Measurements from ENCODE around the gene DPH1.

The DPH1 gene

GRCh38 chr17:2049333-2050299, 19.7 kb downstream of the DPH1 start (continued):
- TF ChIP-seq ZBTB11 (tag by site-specific recombination; conservative IDR thresholded peaks at IDR 0.05; ENCODE audit: low read depth) (peak; percentile 45; the same call in 1 of the 2 replicates), ZNF561 (tag by site-specific recombination; IDR thresholded peaks at IDR 0.05; ENCODE audit: borderline replicate concordance) (peak; percentile 12; the same call in 1 of the 2 replicates), ZNF19 (tag by site-specific recombination; IDR thresholded peaks at IDR 0.05; ENCODE audit: low read depth) (no peak), ZNF707 (tag by site-specific recombination; IDR thresholded peaks at IDR 0.05) (no peak), MZF1 (tag by site-specific recombination; IDR thresholded peaks at IDR 0.05; ENCODE audit: borderline replicate concordance) (no peak), KLF17 (tag by site-specific recombination; IDR thresholded peaks at IDR 0.05) (no peak), EGR2 (tag by site-specific recombination; IDR thresholded peaks at IDR 0.05; ENCODE audit: low read depth) (peak; percentile 53; the same call in 1 of the 2 replicates), ZNF843 (tag by site-specific recombination; IDR thresholded peaks at IDR 0.05) (no peak), ZXDB (tag by site-specific recombination; IDR thresholded peaks at IDR 0.05) (no peak), ZNF580 (tag by site-specific recombination; IDR thresholded peaks at IDR 0.05) (no peak), ZBTB26 (tag by site-specific recombination; optimal IDR thresholded peaks at IDR 0.05) (peak; percentile 54), ZNF596 (tag by site-specific recombination; IDR thresholded peaks at IDR 0.05) (0 out of 2 replicates have a peak, but pooled peaks have one; percentile 9), ZNF449 (tag by site-specific recombination; IDR thresholded peaks at IDR 0.05) (no peak), ZBTB10 (tag by site-specific recombination; IDR thresholded peaks at IDR 0.05) (no peak), ZNF335 (tag by site-specific recombination; conservative IDR thresholded peaks at IDR 0.05) (0 out of 2 replicates have a peak, but pooled peaks have one; percentile 9), ZNF140 (tag by site-specific recombination; IDR thresholded peaks at IDR 0.05) (no peak), ZBTB8A (tag by site-specific recombination; IDR thresholded peaks at IDR 0.05) (no peak), PRDM1 (tag by site-specific recombination; IDR thresholded peaks at IDR 0.05) (no peak), ZNF394 (tag by site-specific recombination; IDR thresholded peaks at IDR 0.05; ENCODE audit: borderline replicate concordance) (0 out of 2 replicates have a peak, but pooled peaks have one; percentile 27), ZNF776 (tag by site-specific recombination; IDR thresholded peaks at IDR 0.05; ENCODE audit: borderline replicate concordance) (no peak), OVOL3 (tag by site-specific recombination; IDR thresholded peaks at IDR 0.05) (no peak), ZFHX2 (tag by site-specific recombination; conservative IDR thresholded peaks at IDR 0.05) (peak; percentile 97), ZNF266 (tag by site-specific recombination; IDR thresholded peaks at IDR 0.05; ENCODE audit: low read depth) (no peak), ZNF341 (tag by site-specific recombination; IDR thresholded peaks at IDR 0.05; ENCODE audit: low read depth) (no peak)
- TF ChIP-seq, protein P1, sequence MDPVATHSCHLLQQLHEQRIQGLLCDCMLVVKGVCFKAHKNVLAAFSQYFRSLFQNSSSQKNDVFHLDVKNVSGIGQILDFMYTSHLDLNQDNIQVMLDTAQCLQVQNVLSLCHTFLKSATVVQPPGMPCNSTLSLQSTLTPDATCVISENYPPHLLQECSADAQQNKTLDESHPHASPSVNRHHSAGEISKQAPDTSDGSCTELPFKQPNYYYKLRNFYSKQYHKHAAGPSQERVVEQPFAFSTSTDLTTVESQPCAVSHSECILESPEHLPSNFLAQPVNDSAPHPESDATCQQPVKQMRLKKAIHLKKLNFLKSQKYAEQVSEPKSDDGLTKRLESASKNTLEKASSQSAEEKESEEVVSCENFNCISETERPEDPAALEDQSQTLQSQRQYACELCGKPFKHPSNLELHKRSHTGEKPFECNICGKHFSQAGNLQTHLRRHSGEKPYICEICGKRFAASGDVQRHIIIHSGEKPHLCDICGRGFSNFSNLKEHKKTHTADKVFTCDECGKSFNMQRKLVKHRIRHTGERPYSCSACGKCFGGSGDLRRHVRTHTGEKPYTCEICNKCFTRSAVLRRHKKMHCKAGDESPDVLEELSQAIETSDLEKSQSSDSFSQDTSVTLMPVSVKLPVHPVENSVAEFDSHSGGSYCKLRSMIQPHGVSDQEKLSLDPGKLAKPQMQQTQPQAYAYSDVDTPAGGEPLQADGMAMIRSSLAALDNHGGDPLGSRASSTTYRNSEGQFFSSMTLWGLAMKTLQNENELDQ (tag by site-specific recombination; IDR thresholded peaks at IDR 0.05; ENCODE audit: low read depth), result no peak

Data from HEK293 (cell line).